Transverse colon (tissue), 4 donors: ENCODE results near the gene COL6A2. TPM values are rescaled to one million over a fixed set of nuclear protein-coding genes. Genes with fewer than 3 reads are reported as not detected.

ENCODE experiments used
- DNase-seq: peaks from one replicate; pipeline ENCODE4 v3.0.0-alpha.2; 2019
- H3K27ac ChIP-seq, 4 donors: fragments of 200-600 bp; sonication (generic); 2 replicates each; pipeline ENCODE4 v1.5.1; 2016 to 2018; ENCODE audit warnings: inconsistent platforms in 4 of 4
- H3K27me3 ChIP-seq: fragments of 200-600 bp; sonication (generic); 2 replicates; pipeline ENCODE4 v1.5.1; 2017; ENCODE audit warnings: inconsistent platforms
- H3K36me3 ChIP-seq, 4 donors: fragments of 200-600 bp; sonication (generic); 2 replicates each; pipeline ENCODE4 v1.5.1; 2017 to 2019; ENCODE audit warnings: inconsistent platforms in 4 of 4
- H3K4me1 ChIP-seq, 4 donors: fragments of 200-600 bp; sonication (generic); 2 replicates each; pipeline ENCODE4 v1.5.1; 2017 to 2020; ENCODE audit warnings: inconsistent platforms in 4 of 4
- H3K4me3 ChIP-seq, 4 donors: fragments of 200-600 bp; sonication (generic); 1 replicate in 1 of 4; 2 replicates in 3 of 4; pipeline versions ENCODE4 v1.5.1 to v1.6.1; 2017 to 2019; ENCODE audit warnings: inconsistent platforms in 4 of 4
- H3K9me3 ChIP-seq, 2 donors: fragments of 200-600 bp; sonication (generic); 2 replicates each; pipeline ENCODE4 v1.5.1; 2017 to 2019; ENCODE audit warnings: inconsistent platforms in 2 of 2
- CTCF ChIP-seq, 5 experiments: fragments of 200-600 bp in 3 of 5; fragments of 450-650 bp in 2 of 5; sonication (generic) in 3 of 5; IDR thresholded peaks; 1 replicate in 2 of 5; 2 replicates in 3 of 5; pipeline ENCODE4 v1.5.1; 2016 to 2017; ENCODE audit warnings: antibody characterized with exemption in 5 of 5, inconsistent platforms in 3 of 5, mild to moderate bottlenecking in 2 of 5, moderate library complexity in 1 of 5
- EP300 ChIP-seq: sonication (generic); formaldehyde crosslinking; IDR thresholded peaks from one replicate; pipeline ENCODE4 v1.6.1; 2017; ENCODE audit warnings: antibody characterized with exemption, low read depth
- POLR2A ChIP-seq: fragments of 450-650 bp; IDR thresholded peaks from one replicate; pipeline ENCODE4 v1.6.1; 2016; ENCODE audit warnings: antibody characterized with exemption, mild to moderate bottlenecking, moderate library complexity
- POLR2AphosphoS5 ChIP-seq, 3 donors: sonication (generic); formaldehyde crosslinking; IDR thresholded peaks; one replicate each; pipeline ENCODE4 v1.6.1; 2016; ENCODE audit warnings: antibody characterized with exemption in 3 of 3
- WGBS, 2 donors: methylation state at CpG; one replicate each; pipeline ENCODE4 v1.1.5; 2018; ENCODE audit warnings: low coverage in 1 of 2; 5-methylcytosine and 5-hydroxymethylcytosine counted together
- in situ Hi-C, 4 donors: fragments of 200-750 bp; cut with MboI; loops; one replicate each; pipeline versions ENCODE4 v1.15.0 to v1.15.1; 2017; ENCODE audit warnings: low sequenced_read_pairs in 3 of 4, low pct_ligation_motif_present in 1 of 4, low pct_unique_long_range_greater_than_20kb in 1 of 4
- intact Hi-C: fragments of 100-400 bp; cut with DNase I; formaldehyde crosslinking; loops from one replicate; pipeline ENCODE4 v1.15.1; 2023; ENCODE audit warnings: low total_unique reads
- total RNA-seq, 4 donors: library from RNA; depleted of rRNA; stranded (reverse); fragments of >200 nt; gene quantifications; one replicate each; pipeline ENCODE4 v1.1.0, GENCODE V29; 2016

The COL6A2 gene
- total RNA-seq, 4 donors from 2014 or later = 172 to 550 (median 346) TPM

GRCh38 chr21:46118316-46119143 is 20.6 kb downstream of the COL6A2 start:
- WGBS, 2 donors = 87% methylated on average over 26 of the region's 27 CpGs; no CpG with 5 or more reads in 1 of the 2 donors
- intact Hi-C loops = no loop called here

GRCh38 chr21:46119144-46119636 is 21.3 kb downstream of the COL6A2 start:
- DNase-seq = peak; percentile 6
- TF ChIP-seq POLR2AphosphoS5 (IDR thresholded peaks at IDR 0.05) = no peak
- TF ChIP-seq EP300 = no peak
- no peak for TF ChIP-seq CTCF (IDR thresholded peaks at IDR 0.05)
- TF ChIP-seq POLR2A = no peak
- intact Hi-C loops (no loop called here), in situ Hi-C loops (loop anchor here in 1 of 4 donors (25.0 kb wide), 1 partner anchor 157 kb away; no protein-coding TSS in a partner anchor)
- H3K9me3 ChIP-seq = no peaks in the 10 kb centered on the region
- H3K4me3 ChIP-seq = no peak overlapping the region
- peaks cover 0 to 60% (median 6%) of the 10 kb centered on the region in 4 donors for H3K36me3 ChIP-seq
- no peaks in the 10 kb centered on the region for H3K4me1 ChIP-seq
- WGBS, 2 donors = 82% methylated on average over 10 of the region's 12 CpGs; no CpG with 5 or more reads in 1 of the 2 donors
- H3K27ac ChIP-seq = peak overlapping the region in 1 of 4 donors; percentile 21
- H3K27me3 ChIP-seq = no peaks in the 10 kb centered on the region

More at GRCh38 chr21:46118316-46119143, 20.6 kb downstream of the COL6A2 start:
- in situ Hi-C loops = loop anchor here in 1 of 4 donors (25.0 kb wide), 1 partner anchor 156 kb away; no protein-coding TSS in a partner anchor
- DNase-seq = peak; percentile 6
- peak overlapping the region in 1 of 4 donors; percentile 21 for H3K27ac ChIP-seq
- no peaks in the 10 kb centered on the region for H3K4me1 ChIP-seq
- H3K36me3 ChIP-seq = peaks cover 0 to 61% (median 6%) of the 10 kb centered on the region in 4 donors
- no peak for TF ChIP-seq POLR2AphosphoS5 (IDR thresholded peaks at IDR 0.05)
- TF ChIP-seq POLR2A = no peak
- no peak for TF ChIP-seq EP300
- no peak for TF ChIP-seq CTCF (IDR thresholded peaks at IDR 0.05)
- H3K9me3 ChIP-seq = no peaks in the 10 kb centered on the region
- no peaks in the 10 kb centered on the region for H3K27me3 ChIP-seq
- no peak overlapping the region for H3K4me3 ChIP-seq

- Histone ChIP-seq H3K4me3 (no peak overlapping the region), H3K4me1 (no peaks in the 10 kb centered on the region), H3K36me3 (peaks cover 0 to 58% (median 5%) of the 10 kb centered on the region in 4 donors), H3K9me3 (no peaks in the 10 kb centered on the region), H3K27me3 (no peaks in the 10 kb centered on the region), H3K27ac (peak overlapping the region in 1 of 4 donors; percentile 0)
- 68% methylated on average over 10 of the region's 14 CpGs; no CpG with 5 or more reads in 1 of the 2 donors for WGBS, 2 donors
- in situ Hi-C loops = loop anchor here in 1 of 4 donors (25.0 kb wide), 1 partner anchor 157 kb away; no protein-coding TSS in a partner anchor
- intact Hi-C loops = no loop called here
- DNase-seq = peak; percentile 4
- TF ChIP-seq CTCF (IDR thresholded peaks at IDR 0.05) (no peak), POLR2A (no peak), POLR2AphosphoS5 (IDR thresholded peaks at IDR 0.05) (no peak), EP300 (no peak)
These were observed 21.8 kb downstream of the COL6A2 start for GRCh38 chr21:46119637-46120271.
